NCI-H226 (cell line): Measurements from ENCODE around the gene TRAPPC2L.
"Not testable (repeated sequence)": the region's sequence is repeated elsewhere in the genome, so short reads cannot be mapped to it uniquely, and the experiment has no call there.

Experiments
- DNase-seq: peaks from one replicate; pipeline ENCODE4 v3.0.0-alpha.2; 2015

Gene TRAPPC2L

DNA sequence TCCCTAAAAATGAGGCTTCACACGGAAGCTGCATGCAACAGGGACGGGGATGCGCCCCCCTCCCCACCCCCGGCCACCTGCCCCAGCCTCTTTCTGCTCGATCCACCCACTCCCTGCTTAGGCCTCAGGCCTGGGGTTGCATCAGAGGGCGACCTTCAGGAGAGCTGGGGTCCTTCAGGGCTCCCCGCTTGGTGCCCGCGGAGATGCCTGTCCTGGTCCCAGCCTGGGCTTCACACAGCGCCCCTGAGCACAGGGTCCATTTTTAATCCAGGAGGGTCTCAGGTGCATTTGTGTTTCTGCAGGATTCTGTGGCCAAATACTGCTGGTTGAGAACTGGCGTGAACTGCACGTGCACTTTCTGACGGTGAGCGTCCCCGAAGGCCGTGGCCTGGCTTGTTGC, 37.8 kb upstream of the TRAPPC2L start:
- DNase-seq = no peak

GRCh38 chr16:88820385-88821025, 36.4 kb upstream of the TRAPPC2L start:
- no peak for DNase-seq

DNA sequence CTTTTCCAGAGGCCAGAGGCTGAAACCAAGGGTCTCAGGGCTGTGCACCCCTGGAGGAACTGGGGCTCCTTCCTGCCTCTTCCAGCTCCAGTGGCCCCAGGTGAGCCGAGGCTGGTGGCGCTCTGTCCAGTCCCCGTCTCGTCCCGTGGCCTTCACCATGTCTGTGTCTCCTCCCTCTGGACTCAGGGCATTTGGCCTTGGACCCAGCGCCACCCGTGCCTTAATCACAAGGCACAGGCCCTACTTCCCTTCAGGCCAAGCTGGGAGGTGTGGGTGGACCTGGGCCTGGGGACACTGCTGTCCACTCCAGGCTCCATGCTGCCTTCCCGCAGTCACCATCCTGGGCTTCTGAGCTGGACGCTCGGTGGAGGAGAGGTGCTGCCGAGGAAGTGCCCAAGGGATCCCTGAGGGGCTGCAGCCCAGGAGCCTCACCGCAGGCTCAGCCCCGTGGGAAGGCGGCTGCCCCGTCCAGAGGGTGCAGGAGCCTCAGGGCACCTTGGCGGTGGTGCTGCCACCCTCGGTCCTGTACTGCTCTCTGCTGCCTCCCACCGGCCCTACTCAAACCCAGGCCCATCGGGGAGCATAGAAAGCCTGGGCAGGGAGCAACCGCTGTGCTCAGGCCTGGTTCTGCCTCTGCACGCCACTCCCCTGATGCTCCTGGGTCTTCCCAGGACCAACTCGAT, 35.6 kb upstream of the TRAPPC2L start:
- DNase-seq = no peak

DNA sequence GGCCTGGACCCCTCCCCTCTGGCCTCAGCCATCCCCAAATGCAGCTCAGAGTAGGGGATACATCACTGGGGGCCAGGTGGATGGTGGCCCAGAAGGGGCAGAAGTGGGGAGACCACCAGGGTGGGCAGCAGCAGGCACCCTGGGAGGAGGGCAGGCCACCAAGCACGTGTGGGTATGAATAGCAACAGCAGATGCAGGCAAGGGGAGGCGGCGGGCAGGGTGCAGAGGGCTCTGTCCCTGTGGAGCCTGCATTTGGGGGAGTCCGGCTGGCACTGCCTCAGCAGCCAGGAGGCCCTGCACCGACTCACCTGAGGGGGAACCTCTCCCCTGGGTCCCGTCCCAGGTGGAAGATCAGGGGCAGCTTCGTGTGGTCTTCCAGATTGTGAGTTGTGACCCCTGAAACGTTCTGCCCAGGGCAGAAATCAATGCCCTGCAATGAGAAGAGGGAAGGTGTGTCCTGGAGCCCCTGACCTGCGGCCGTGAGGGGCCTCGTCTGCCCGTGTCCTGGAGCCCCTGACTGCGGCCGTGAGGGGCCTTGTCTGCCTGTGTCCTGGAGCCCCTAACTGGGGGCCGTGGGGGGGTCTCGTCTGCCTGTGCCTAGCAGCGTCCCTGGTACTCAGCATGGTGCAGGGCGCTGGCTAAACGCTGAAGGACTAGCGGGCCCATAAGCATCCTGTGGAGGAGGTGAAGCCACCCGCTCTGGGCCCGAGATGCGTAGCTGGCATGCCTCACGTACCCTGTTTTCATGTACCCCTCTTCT, 34.5 kb upstream of the TRAPPC2L start:
- no peak for DNase-seq

GRCh38 chr16:88823646-88824045, 33.3 kb upstream of the TRAPPC2L start:
- not testable (repeated sequence) for DNase-seq

DNA sequence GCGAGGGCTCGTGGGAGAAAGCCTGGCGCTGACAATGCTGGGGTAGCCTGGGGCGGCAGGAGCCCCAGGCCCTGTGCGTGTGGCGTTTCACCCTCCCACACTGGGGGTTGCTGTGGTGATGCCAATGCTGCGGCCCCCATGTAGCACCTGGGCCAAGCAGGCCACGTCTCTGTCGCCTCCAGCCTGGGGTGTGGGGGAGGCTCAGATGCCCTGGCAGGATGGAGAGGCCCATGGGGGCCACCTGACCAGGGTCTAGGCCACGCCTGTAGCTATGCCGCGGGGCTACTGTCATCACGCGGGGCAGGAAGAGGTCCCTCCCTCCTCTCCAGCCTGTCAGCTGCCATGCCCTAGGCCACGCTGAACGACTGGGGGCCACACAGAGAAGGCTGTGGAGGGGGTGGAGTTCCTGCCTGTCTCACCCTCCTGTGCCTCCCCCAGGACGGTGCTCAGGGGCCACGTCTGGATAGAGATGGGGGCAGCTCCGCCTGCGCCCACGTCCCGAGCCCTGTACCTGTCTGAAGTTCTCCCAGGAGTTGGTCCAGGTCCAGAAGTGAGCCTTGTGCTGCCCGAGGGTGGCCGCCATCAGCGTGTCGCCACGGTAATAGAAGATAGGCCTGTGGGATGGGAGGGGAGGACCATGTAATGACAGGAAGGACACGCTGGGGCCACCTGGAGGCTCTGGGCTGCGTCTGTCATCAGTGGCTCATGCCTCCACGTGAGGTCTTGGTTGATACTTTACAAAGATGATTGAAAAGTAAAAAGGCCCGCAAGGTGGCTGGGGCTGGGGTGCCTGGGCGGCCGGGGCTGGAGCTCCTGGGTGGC, 32.5 kb upstream of the TRAPPC2L start:
- no peak for DNase-seq

- DNase-seq = no peak
Observed at GRCh38 chr16:88825146-88825545, 31.8 kb upstream of the TRAPPC2L start.

- DNase-seq = no peak
Observed at GRCh38 chr16:88826070-88826840, 30.7 kb upstream of the TRAPPC2L start.

- DNase-seq = no peak
Observed at GRCh38 chr16:88827727-88828126, 29.2 kb upstream of the TRAPPC2L start.

GRCh38 chr16:88828711-88829110, 28.2 kb upstream of the TRAPPC2L start:
- DNase-seq = no peak

DNA sequence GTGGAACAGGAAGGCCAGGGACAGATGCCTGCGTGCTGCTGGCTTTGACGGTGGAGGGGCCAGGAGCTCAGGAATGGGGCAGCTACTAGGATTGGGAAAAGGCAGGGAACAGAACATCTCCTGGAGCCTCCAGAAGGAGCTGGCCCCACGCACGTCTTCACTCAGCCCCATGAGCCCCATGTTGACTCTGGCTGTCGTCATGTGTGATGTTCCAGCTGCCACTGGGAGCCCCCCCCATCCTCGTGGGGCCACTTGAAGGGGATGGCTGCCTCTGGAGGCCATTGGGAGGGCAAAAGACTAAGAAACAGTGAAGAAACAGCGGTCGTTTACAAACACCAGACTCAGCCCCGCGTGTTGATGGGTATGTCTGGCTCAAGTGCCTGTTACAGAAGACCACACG, 26.7 kb upstream of the TRAPPC2L start:
- DNase-seq = no peak

DNA sequence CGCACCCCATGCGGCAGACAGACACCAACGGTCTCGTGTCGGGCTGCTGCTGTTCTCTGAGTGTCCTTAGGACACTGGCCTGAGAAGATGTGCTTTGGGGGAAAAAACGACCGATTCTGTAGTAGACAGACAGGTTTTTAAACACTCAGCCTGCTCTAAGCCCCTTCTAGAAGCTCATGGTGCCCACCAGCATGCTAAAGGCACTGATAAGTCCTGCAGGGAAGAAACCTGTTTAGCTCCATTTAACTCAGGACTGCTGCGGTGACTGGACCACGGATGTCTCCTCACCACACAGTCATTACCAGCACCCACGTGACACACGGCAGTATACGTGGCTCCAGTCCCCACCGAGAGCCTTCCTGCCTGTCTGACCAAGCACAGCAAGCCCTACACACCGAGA, 26.1 kb upstream of the TRAPPC2L start:
- no peak for DNase-seq

DNA sequence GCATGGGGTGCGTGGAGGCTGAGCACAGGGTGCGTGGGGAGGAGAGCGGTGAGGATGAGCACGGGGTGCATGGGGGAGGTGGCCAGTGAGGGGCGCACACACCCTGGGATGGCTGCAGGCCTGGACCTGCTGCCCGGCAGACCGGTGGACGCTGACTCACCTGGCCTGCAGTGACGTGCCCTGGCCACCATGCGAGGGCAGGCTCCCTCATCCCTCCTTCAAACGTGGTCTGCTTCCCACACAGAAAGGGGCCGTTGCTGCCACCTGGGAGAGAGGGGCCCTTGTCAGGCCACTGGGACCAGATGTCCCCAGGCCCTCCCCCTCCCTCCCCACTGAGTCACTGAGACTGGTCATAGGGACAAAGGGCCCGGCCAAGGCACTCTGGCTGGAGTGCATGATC, 25.1 kb upstream of the TRAPPC2L start:
- no peak for DNase-seq

- no peak for DNase-seq
Observed at GRCh38 chr16:88833086-88833485, 23.8 kb upstream of the TRAPPC2L start.

- no peak for DNase-seq
Observed at GRCh38 chr16:88834670-88835069, 22.3 kb upstream of the TRAPPC2L start.

DNA sequence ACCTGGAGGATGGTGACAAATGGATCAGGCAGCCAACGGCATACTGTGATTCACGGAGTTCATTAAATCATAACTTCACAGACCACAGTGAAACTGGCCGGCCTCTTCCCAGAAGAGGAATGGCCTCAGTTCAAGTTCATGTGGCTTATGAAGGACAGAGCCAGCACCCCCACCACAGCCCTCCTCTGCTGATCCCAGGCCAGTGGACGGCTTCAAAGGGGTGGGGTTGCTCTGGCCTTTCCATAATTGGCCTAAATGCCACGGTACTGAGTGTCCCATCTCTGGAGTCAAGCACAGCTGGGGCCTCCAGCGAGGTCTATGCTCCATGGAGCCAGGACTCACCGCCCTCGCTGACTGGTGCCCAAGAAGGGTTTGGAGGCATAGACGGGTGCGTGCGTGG, 21.5 kb upstream of the TRAPPC2L start:
- DNase-seq = no peak

GRCh38 chr16:88835818-88836217, 21.1 kb upstream of the TRAPPC2L start:
- DNase-seq = no peak

- no peak for DNase-seq
Observed at GRCh38 chr16:88836791-88837190, 20.1 kb upstream of the TRAPPC2L start.

DNA sequence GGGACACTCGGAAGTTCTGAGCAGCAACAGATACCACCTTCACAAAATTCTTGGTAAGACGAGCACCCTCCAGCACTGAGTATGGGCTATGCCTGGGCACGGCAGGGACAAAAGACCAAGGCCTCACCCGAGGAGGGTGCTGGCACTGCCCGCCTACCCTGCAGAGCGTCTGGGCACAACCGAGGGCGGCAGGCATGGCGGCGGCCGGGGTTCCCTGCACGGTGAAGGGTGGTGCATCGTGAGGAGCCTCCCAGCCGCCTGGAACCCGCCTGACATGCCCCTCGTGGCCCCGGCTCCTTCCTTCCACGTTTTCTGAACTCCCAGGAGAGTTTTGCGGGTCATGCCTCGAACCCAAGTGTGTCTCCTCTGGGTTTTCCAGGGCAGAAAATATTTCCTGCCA, 19.1 kb upstream of the TRAPPC2L start:
- no peak for DNase-seq

GRCh38 chr16:88838566-88838965, 18.4 kb upstream of the TRAPPC2L start:
- DNase-seq = no peak

GRCh38 chr16:88839026-88839529, 17.8 kb upstream of the TRAPPC2L start:
- no peak for DNase-seq
